Mucosa of rectum (tissue), 2 donors: ENCODE data around the gene SYNDIG1.

Source experiments
- H3K27ac ChIP-seq, 2 donors: one replicate each; pipeline ENCODE4 v1.7.0; 2013; ENCODE audit warnings: inconsistent platforms in 2 of 2, low read depth in 2 of 2, low read length in 2 of 2
- H3K27me3 ChIP-seq, 2 donors: one replicate each; pipeline ENCODE4 v1.7.0; 2013; ENCODE audit warnings: low read length in 2 of 2; ENCODE audit not compliant: control insufficient read depth in 2 of 2, insufficient read depth in 2 of 2
- H3K36me3 ChIP-seq, 2 donors: one replicate each; pipeline ENCODE4 v1.7.0; 2013; ENCODE audit warnings: low read length in 2 of 2; ENCODE audit not compliant: control insufficient read depth in 2 of 2, insufficient read depth in 2 of 2
- H3K4me1 ChIP-seq, 2 donors: one replicate each; pipeline ENCODE4 v1.7.0; 2013; ENCODE audit warnings: low read length in 2 of 2, mild to moderate bottlenecking in 1 of 2; ENCODE audit not compliant: control insufficient read depth in 2 of 2, insufficient read depth in 2 of 2
- H3K4me3 ChIP-seq, 2 donors: one replicate each; pipeline ENCODE4 v1.7.0; 2013; ENCODE audit warnings: low read length in 2 of 2
- H3K9ac ChIP-seq, 2 donors: one replicate each; pipeline ENCODE4 v1.7.0; 2013; ENCODE audit warnings: low read length in 2 of 2, low read depth in 1 of 2, mild to moderate bottlenecking in 1 of 2
- H3K9me3 ChIP-seq, 2 donors: one replicate each; pipeline ENCODE4 v1.7.0; 2013; ENCODE audit warnings: low read length in 2 of 2; ENCODE audit not compliant: control insufficient read depth in 2 of 2
- donor health status: healthy.
- donor health status: Normal muscosa, but diverticular disease.

Gene SYNDIG1

GRCh38 chr20:24448170-24448569, 21.3 kb upstream of the SYNDIG1 start:
- no peaks in the 10 kb centered on the region for H3K36me3 ChIP-seq

GRCh38 chr20:24449026-24449720, 20.3 kb upstream of the SYNDIG1 start:
- no peaks in the 10 kb centered on the region for H3K4me1 ChIP-seq
- H3K9ac ChIP-seq = no peak overlapping the region
- no peaks in the 10 kb centered on the region for H3K27me3 ChIP-seq
- H3K4me3 ChIP-seq = no peak overlapping the region
- H3K36me3 ChIP-seq = no peaks in the 10 kb centered on the region
- no peak overlapping the region for H3K27ac ChIP-seq
- H3K9me3 ChIP-seq = no peaks in the 10 kb centered on the region

More at GRCh38 chr20:24448170-24448569, 21.3 kb upstream of the SYNDIG1 start:
- Histone ChIP-seq H3K9ac (no peak overlapping the region), H3K9me3 (no peaks in the 10 kb centered on the region), H3K4me1 (no peaks in the 10 kb centered on the region), H3K27ac (no peak overlapping the region), H3K4me3 (no peak overlapping the region), H3K27me3 (no peaks in the 10 kb centered on the region)

- H3K36me3 ChIP-seq = no peaks in the 10 kb centered on the region
- H3K4me3 ChIP-seq = no peak overlapping the region
- no peaks in the 10 kb centered on the region for H3K9me3 ChIP-seq
- no peaks in the 10 kb centered on the region for H3K4me1 ChIP-seq
- H3K27ac ChIP-seq = no peak overlapping the region
- no peaks in the 10 kb centered on the region for H3K27me3 ChIP-seq
- H3K9ac ChIP-seq = no peak overlapping the region
Measured at GRCh38 chr20:24450177-24450576, 19.3 kb upstream of the SYNDIG1 start.

- no peak overlapping the region for H3K4me3 ChIP-seq
- no peaks in the 10 kb centered on the region for H3K36me3 ChIP-seq
- no peaks in the 10 kb centered on the region for H3K4me1 ChIP-seq
- no peak overlapping the region for H3K9ac ChIP-seq
- H3K9me3 ChIP-seq = no peaks in the 10 kb centered on the region
- H3K27ac ChIP-seq = no peak overlapping the region
- no peaks in the 10 kb centered on the region for H3K27me3 ChIP-seq
Measured at GRCh38 chr20:24450624-24451376, 18.6 kb upstream of the SYNDIG1 start.

- H3K4me3 ChIP-seq = no peak overlapping the region
- H3K9me3 ChIP-seq = no peaks in the 10 kb centered on the region
- no peaks in the 10 kb centered on the region for H3K4me1 ChIP-seq
- H3K27me3 ChIP-seq = no peaks in the 10 kb centered on the region
- H3K27ac ChIP-seq = no peak overlapping the region
- no peak overlapping the region for H3K9ac ChIP-seq
- no peaks in the 10 kb centered on the region for H3K36me3 ChIP-seq
Measured at GRCh38 chr20:24451428-24451827, 18.0 kb upstream of the SYNDIG1 start.

GRCh38 chr20:24452016-24452415, 17.4 kb upstream of the SYNDIG1 start:
- Histone ChIP-seq H3K36me3 (no peaks in the 10 kb centered on the region), H3K4me3 (no peak overlapping the region)

GRCh38 chr20:24452498-24453127, 16.8 kb upstream of the SYNDIG1 start:
- Histone ChIP-seq H3K27ac (no peak overlapping the region), H3K4me3 (no peak overlapping the region), H3K9me3 (no peaks in the 10 kb centered on the region), H3K4me1 (no peaks in the 10 kb centered on the region), H3K27me3 (no peaks in the 10 kb centered on the region), H3K36me3 (no peaks in the 10 kb centered on the region), H3K9ac (no peak overlapping the region)

More at GRCh38 chr20:24452016-24452415, 17.4 kb upstream of the SYNDIG1 start:
- Histone ChIP-seq H3K27me3 (no peaks in the 10 kb centered on the region), H3K27ac (no peak overlapping the region), H3K9me3 (no peaks in the 10 kb centered on the region), H3K9ac (no peak overlapping the region), H3K4me1 (no peaks in the 10 kb centered on the region)

GRCh38 chr20:24453869-24454268, 15.6 kb upstream of the SYNDIG1 start:
- Histone ChIP-seq H3K4me3 (no peak overlapping the region), H3K4me1 (no peaks in the 10 kb centered on the region), H3K27me3 (no peaks in the 10 kb centered on the region), H3K9me3 (no peaks in the 10 kb centered on the region), H3K9ac (no peak overlapping the region), H3K27ac (no peak overlapping the region), H3K36me3 (no peaks in the 10 kb centered on the region)

- Histone ChIP-seq H3K9me3 (no peaks in the 10 kb centered on the region), H3K27ac (no peak overlapping the region), H3K36me3 (no peaks in the 10 kb centered on the region), H3K4me3 (no peak overlapping the region), H3K4me1 (no peaks in the 10 kb centered on the region), H3K27me3 (no peaks in the 10 kb centered on the region), H3K9ac (no peak overlapping the region)
Measured at GRCh38 chr20:24455081-24455480, 14.3 kb upstream of the SYNDIG1 start.

- Histone ChIP-seq H3K4me1 (no peaks in the 10 kb centered on the region), H3K27ac (no peak overlapping the region), H3K27me3 (no peaks in the 10 kb centered on the region), H3K9ac (no peak overlapping the region), H3K36me3 (no peaks in the 10 kb centered on the region), H3K9me3 (no peaks in the 10 kb centered on the region), H3K4me3 (no peak overlapping the region)
Measured at GRCh38 chr20:24456398-24456781, 13.0 kb upstream of the SYNDIG1 start.
